ENCODE data around the gene GXYLT2.

DNA sequence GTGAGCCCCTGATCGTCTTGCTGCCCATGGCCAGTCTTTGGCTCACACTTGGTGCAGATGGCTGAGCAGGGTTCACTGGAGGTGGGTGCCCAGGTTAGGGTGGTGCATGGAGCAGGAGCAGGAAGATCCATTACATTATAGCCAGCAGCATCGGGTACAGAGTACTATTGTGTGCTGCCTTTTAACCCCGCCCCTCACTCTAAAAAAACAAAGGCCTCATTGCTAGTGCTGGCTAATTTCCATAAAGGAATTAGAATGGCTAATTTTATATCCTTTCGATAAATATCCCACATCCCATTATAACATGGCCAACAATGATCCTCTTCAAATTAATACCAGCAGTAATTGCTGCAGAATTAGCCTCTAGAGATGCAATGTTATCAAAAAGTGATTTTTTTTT lies 63.0 kb downstream of the GXYLT2 start:
- TF ChIP-seq, protein P1, sequence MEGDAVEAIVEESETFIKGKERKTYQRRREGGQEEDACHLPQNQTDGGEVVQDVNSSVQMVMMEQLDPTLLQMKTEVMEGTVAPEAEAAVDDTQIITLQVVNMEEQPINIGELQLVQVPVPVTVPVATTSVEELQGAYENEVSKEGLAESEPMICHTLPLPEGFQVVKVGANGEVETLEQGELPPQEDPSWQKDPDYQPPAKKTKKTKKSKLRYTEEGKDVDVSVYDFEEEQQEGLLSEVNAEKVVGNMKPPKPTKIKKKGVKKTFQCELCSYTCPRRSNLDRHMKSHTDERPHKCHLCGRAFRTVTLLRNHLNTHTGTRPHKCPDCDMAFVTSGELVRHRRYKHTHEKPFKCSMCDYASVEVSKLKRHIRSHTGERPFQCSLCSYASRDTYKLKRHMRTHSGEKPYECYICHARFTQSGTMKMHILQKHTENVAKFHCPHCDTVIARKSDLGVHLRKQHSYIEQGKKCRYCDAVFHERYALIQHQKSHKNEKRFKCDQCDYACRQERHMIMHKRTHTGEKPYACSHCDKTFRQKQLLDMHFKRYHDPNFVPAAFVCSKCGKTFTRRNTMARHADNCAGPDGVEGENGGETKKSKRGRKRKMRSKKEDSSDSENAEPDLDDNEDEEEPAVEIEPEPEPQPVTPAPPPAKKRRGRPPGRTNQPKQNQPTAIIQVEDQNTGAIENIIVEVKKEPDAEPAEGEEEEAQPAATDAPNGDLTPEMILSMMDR (IDR thresholded peaks at IDR 0.05), result no peak
- no peak for TF ChIP-seq POLR2A (IDR thresholded peaks at IDR 0.05)
